Small intestine (tissue), 7 donors: ENCODE results near the gene SARS1. TPM values are rescaled to one million over a fixed set of nuclear protein-coding genes. Genes with fewer than 3 reads are reported as not detected.
A peak's percentile ranks its signal among the peaks of the same experiment; 100 is the strongest.

Experiments
- DNase-seq, 2 donors: peaks; one replicate each; pipeline versions ENCODE4 v3.0.0 to v3.0.0-alpha.2; 2013
- FAIRE-seq: peaks from 2 replicates; lab custom pipeline; 2012; peaks lifted over from hg19 to GRCh38; lab: Jason Lieb, UNC
- H3K27ac ChIP-seq, 3 donors: one replicate each; pipeline ENCODE4 v1.5.1; 2013; ENCODE audit warnings: low read length in 2 of 3, mild to moderate bottlenecking in 2 of 3, control low read depth in 1 of 3, inconsistent platforms in 1 of 3, low read depth in 1 of 3, moderate library complexity in 1 of 3
- H3K27me3 ChIP-seq, 3 donors: one replicate each; pipeline ENCODE4 v1.6.1; 2013; ENCODE audit warnings: low read length in 3 of 3, inconsistent platforms in 1 of 3; ENCODE audit not compliant: control insufficient read depth in 3 of 3, insufficient read depth in 3 of 3
- H3K36me3 ChIP-seq, 3 donors: one replicate each; pipeline ENCODE4 v1.6.1; 2013; ENCODE audit warnings: low read length in 3 of 3, inconsistent platforms in 1 of 3, low read depth in 1 of 3, mild to moderate bottlenecking in 1 of 3, moderate library complexity in 1 of 3; ENCODE audit not compliant: control insufficient read depth in 3 of 3, insufficient read depth in 2 of 3
- H3K4me1 ChIP-seq, 3 donors: one replicate each; pipeline ENCODE4 v1.6.1; 2013; ENCODE audit warnings: low read length in 2 of 3, inconsistent platforms in 1 of 3, low read depth in 1 of 3, mild to moderate bottlenecking in 1 of 3, moderate library complexity in 1 of 3; ENCODE audit not compliant: control insufficient read depth in 3 of 3, insufficient read depth in 2 of 3
- H3K4me3 ChIP-seq, 3 donors: one replicate each; pipeline ENCODE4 v1.5.1; 2013; ENCODE audit warnings: low read length in 3 of 3, control low read depth in 1 of 3, inconsistent platforms in 1 of 3, low read depth in 1 of 3, mild to moderate bottlenecking in 1 of 3, moderate library complexity in 1 of 3
- H3K9me3 ChIP-seq, 2 donors: one replicate each; pipeline ENCODE4 v1.6.1; 2013; ENCODE audit warnings: low read depth in 1 of 2, low read length in 1 of 2; ENCODE audit not compliant: control insufficient read depth in 2 of 2, insufficient read depth in 1 of 2
- WGBS, 3 donors: extraction: QIAGEN DNeasy Blood & Tissue Kit; methylation state at CpG; one replicate each; pipeline ENCODE4 v1.1.7; 2013; 5-methylcytosine and 5-hydroxymethylcytosine counted together
- polyA plus RNA-seq, 4 donors: library from polyadenylated mRNA; stranded (reverse) in 3 of 4; unstranded in 1 of 4; fragments of 200-250 nt in 3 of 4; fragments of 120-200 nt in 1 of 4; gene quantifications; one replicate each; pipeline versions ENCODE4 v1.2.1 to v1.2.3, GENCODE V29; 2013
- donor health status: healthy with polysubstance abuse.
- donor health status: control.
- donor health status: control.
- donor health status: Bipolar disorder and iron deficiency.
- donor health status: healthy.

SARS1 gene
- polyA plus RNA-seq, 4 donors: 99.1 to 190 (median 133) TPM

- no peak for FAIRE-seq
- Histone ChIP-seq H3K4me3 (no peak overlapping the region), H3K36me3 (peaks cover 0 to 35% (median 0%) of the 10 kb centered on the region in 3 donors), H3K4me1 (no peaks in the 10 kb centered on the region), H3K27ac (no peak overlapping the region), H3K27me3 (no peaks in the 10 kb centered on the region), H3K9me3 (no peaks in the 10 kb centered on the region)
- 68 to 71% (median 69%) methylated on average over 6 of the region's 6 CpGs for WGBS, 3 donors
- DNase-seq: no peak
Observed at GRCh38 chr1:109198043-109198695, 15.5 kb upstream of the SARS1 start.

- FAIRE-seq (no peak), DNase-seq (no peak)
- H3K27me3 ChIP-seq: no peaks in the 10 kb centered on the region
- H3K4me1 ChIP-seq: no peaks in the 10 kb centered on the region
- no peak overlapping the region for H3K4me3 ChIP-seq
- H3K27ac ChIP-seq: no peak overlapping the region
- H3K9me3 ChIP-seq: no peaks in the 10 kb centered on the region
- peaks cover 0 to 37% (median 0%) of the 10 kb centered on the region in 3 donors for H3K36me3 ChIP-seq
- WGBS, 3 donors: 93 to 97% (median 93%) methylated on average over 4 of the region's 4 CpGs
Observed at GRCh38 chr1:109198745-109199144, 15.0 kb upstream of the SARS1 start.

GRCh38 chr1:109199710-109200109 lies 14.0 kb upstream of the SARS1 start:
- no peaks in the 10 kb centered on the region for H3K9me3 ChIP-seq
- no peaks in the 10 kb centered on the region for H3K4me1 ChIP-seq
- peaks cover 0 to 37% (median 0%) of the 10 kb centered on the region in 3 donors for H3K36me3 ChIP-seq
- no peaks in the 10 kb centered on the region for H3K27me3 ChIP-seq
- FAIRE-seq: no peak
- H3K27ac ChIP-seq: no peak overlapping the region
- DNase-seq: no peak
- H3K4me3 ChIP-seq: no peak overlapping the region
- WGBS, 3 donors: 68 to 79% (median 69%) methylated on average over 10 of the region's 10 CpGs

GRCh38 chr1:109201123-109201703 lies 12.5 kb upstream of the SARS1 start:
- H3K27me3 ChIP-seq: no peaks in the 10 kb centered on the region
- FAIRE-seq (no peak), DNase-seq (peak; percentile 52 to 66)
- H3K36me3 ChIP-seq: peaks cover 0 to 41% (median 0%) of the 10 kb centered on the region in 3 donors
- H3K4me1 ChIP-seq: no peaks in the 10 kb centered on the region
- 71 to 75% (median 71%) methylated on average over 2 of the region's 2 CpGs for WGBS, 3 donors
- H3K4me3 ChIP-seq: no peak overlapping the region
- no peaks in the 10 kb centered on the region for H3K9me3 ChIP-seq
- no peak overlapping the region for H3K27ac ChIP-seq

- Histone ChIP-seq H3K27ac (no peak overlapping the region), H3K4me1 (no peaks in the 10 kb centered on the region), H3K27me3 (no peaks in the 10 kb centered on the region), H3K36me3 (peaks cover 0 to 25% (median 0%) of the 10 kb centered on the region in 3 donors), H3K9me3 (no peaks in the 10 kb centered on the region), H3K4me3 (no peak overlapping the region)
- WGBS, 3 donors: 74 to 82% (median 75%) methylated on average over 5 of the region's 5 CpGs
- DNase-seq (no peak), FAIRE-seq (no peak)
Observed at GRCh38 chr1:109204484-109204883, 9.2 kb upstream of the SARS1 start.

GRCh38 chr1:109206339-109206738 lies 7.4 kb upstream of the SARS1 start:
- H3K9me3 ChIP-seq: no peaks in the 10 kb centered on the region
- H3K27ac ChIP-seq: no peak overlapping the region
- FAIRE-seq (no peak), DNase-seq (no peak)
- H3K27me3 ChIP-seq: no peaks in the 10 kb centered on the region
- 56 to 73% (median 64%) methylated on average over 2 of the region's 2 CpGs for WGBS, 3 donors
- peaks cover 0 to 14% (median 0%) of the 10 kb centered on the region in 3 donors for H3K36me3 ChIP-seq
- no peaks in the 10 kb centered on the region for H3K4me1 ChIP-seq
- H3K4me3 ChIP-seq: no peak overlapping the region

GRCh38 chr1:109207467-109208103 lies 6.1 kb upstream of the SARS1 start:
- 76 to 88% (median 84%) methylated on average over 7 of the region's 7 CpGs for WGBS, 3 donors
- DNase-seq (no peak), FAIRE-seq (no peak)

GRCh38 chr1:109208394-109208793 lies 5.3 kb upstream of the SARS1 start:
- FAIRE-seq: no peak
- 23 to 60% (median 38%) methylated on average over 7 of the region's 7 CpGs for WGBS, 3 donors

More at GRCh38 chr1:109207467-109208103, 6.1 kb upstream of the SARS1 start:
- peaks cover 0 to 14% (median 0%) of the 10 kb centered on the region in 3 donors for H3K36me3 ChIP-seq
- no peak overlapping the region for H3K4me3 ChIP-seq
- H3K27ac ChIP-seq: no peak overlapping the region
- H3K27me3 ChIP-seq: no peaks in the 10 kb centered on the region
- no peaks in the 10 kb centered on the region for H3K4me1 ChIP-seq
- no peaks in the 10 kb centered on the region for H3K9me3 ChIP-seq

More at GRCh38 chr1:109208394-109208793, 5.3 kb upstream of the SARS1 start:
- Histone ChIP-seq H3K4me1 (peaks cover 0 to 4% (median 0%) of the 10 kb centered on the region in 3 donors), H3K27me3 (no peaks in the 10 kb centered on the region), H3K36me3 (peaks cover 0 to 9% (median 0%) of the 10 kb centered on the region in 3 donors), H3K27ac (no peak overlapping the region), H3K9me3 (no peaks in the 10 kb centered on the region), H3K4me3 (no peak overlapping the region)
- no peak for DNase-seq
